ENCODE results near the gene CHID1. TPM values are rescaled to one million over a fixed set of nuclear protein-coding genes. Genes with fewer than 3 reads are reported as not detected.

The CHID1 gene
- total and polyA plus RNA-seq, 2 of the 8 experiments (the other 6 are each of a cell fraction or from before 2014, with no cell fraction given), result 81.2 to 88.5 TPM

GRCh38 chr11:933142-933851, 22.7 kb upstream of the CHID1 start (continued):
- TF ChIP-seq CHD7 (IDR thresholded peaks at IDR 0.05; ENCODE audit: insufficient replicate concordance, low read length) (no peak), PHF8 (conservative IDR thresholded peaks at IDR 0.05; ENCODE audit: low read depth, low read length) (no peak), RNF2 (IDR thresholded peaks at IDR 0.05; ENCODE audit: borderline replicate concordance, low read depth, low read length, missing control alignments, poor library complexity, severe bottlenecking) (no peak), SP1 (IDR thresholded peaks at IDR 0.05; ENCODE audit: low read depth, low read length) (no peak), CREB1 (IDR thresholded peaks at IDR 0.05) (no peak)
